Stimulated activated CD4-positive, alpha-beta T cell treated with anti-CD3 and anti-CD28 coated beads, Interleukin-1b, Interleukin-23, amount 100 ng/mL, for 1 hour (primary cell): ENCODE measurements around the gene ADAM11.

Experiments used
- DNase-seq, 2 donors: peaks; one replicate each; pipeline ENCODE4 v3.0.0-alpha.2; 2020; ENCODE audit warnings: low read depth in 2 of 2

Gene ADAM11

DNA sequence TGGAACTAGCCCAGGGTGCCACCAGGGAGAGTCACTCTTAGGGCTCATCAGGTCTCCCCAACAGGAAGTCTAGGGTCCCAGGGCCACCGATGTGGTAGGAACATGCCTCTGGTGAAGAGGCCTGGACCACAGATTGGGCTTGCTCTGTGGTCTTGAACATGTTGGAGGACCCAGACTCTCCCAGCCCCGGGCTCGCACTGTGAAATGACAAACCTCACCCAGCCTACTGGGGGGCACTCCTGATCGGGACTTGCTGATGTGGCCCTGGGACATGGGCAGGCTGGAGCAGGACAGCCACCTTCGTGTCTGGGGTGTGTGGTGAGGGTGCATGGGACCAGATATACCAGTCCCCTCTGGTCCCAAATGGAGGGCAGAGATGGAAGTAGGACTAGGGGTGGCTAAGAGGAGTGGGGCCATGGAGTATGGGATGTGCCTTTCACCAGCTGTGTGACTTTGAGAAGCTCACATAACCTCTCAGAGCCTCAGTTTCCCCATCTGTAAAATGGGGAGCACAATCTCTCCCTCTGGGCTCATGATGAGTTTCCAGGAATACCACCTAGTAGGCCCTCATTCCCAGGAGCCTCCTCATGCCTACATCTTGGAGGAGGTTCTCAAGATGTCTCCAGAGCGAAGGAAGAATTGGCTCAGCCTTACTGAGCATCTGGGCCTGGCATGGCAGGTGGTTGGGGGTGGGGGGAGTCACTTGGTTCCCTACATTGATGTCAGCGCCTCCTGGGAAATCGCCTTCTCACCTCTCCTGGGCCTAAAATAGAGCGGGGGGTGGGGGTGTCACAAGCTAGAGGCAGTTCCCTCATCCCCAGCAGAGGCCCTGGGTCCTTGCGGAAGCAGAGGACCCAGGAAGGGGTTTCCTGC is 1.5 kb upstream of the ADAM11 start:
- no peak for DNase-seq

DNA sequence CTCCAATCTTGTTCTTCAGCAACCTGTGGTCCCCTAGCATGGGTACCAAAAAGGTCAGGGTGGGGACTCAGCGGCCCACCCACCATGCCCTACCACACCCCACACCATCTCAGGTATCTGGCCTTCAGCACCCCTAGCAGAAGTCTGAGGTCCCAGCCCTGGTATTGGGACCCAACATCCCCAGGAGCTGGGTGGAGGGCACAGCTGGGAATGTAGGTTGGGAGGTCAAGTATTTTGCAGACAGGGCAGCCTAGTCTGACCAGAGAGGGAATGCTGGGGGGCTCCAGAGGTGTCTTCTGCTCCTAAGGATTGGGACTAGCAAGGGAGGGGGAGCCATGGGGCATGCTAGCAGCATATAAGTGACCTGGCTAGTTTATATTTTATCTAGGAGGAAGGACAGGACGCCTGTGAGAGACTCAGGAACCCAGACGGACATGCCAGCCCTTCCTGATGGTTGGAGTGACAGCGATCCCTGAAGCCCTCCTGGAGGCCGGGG is 822 bp upstream of the ADAM11 start:
- DNase-seq: no peak

DNA sequence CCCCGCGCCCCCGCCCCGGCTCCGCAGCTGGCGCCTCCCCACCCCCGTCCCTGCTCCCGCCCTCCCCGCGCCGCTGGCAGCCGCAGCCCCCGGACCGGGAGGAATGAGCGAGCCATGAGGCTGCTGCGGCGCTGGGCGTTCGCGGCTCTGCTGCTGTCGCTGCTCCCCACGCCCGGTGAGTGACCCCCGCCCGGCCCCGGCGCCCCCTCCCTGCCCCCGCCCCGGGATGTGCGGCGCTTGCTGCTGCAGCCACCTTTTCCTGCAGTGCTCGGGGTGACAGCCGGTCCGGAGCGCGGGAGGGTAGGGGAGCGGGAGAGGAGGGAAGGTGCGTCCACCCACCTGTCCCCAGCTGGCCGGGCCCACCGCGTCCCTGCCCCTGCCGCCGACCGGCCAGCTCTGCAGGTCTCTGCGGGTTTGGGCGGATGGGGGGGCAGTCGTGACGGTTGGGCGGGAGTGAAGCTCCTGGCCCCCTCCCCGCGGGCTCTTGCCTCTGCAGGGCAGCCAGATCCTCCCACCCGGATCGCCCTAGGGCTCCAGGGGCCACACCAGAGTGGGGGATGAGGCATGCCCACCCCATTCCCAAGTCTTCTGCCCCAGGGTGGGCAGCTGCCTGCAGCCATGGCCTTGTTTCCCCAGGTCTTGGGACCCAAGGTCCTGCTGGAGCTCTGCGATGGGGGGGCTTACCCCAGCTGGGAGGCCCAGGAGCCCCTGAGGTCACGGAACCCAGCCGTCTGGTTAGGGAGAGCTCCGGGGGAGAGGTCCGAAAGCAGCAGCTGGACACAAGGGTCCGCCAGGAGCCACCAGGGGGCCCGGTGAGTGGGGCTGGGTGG is 513 bp downstream of the ADAM11 start:
- no peak for DNase-seq

DNA sequence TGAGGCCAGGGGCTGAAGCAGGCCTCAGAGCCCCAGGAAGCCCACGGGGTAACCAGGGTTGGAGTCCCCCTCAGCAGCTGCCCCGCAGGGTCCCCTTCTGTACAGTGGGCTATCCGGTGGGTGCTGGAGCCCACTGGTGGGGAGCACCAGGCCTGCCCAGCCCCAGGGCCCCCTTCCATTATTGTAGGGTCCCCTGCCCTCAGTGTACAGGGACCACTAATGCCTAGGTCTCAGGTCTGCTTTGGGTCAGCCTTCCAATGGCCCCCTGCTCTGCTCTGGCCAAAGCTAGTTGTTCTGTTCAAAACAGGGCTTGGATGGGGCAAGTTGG is 1.1 kb downstream of the ADAM11 start:
- DNase-seq: no peak

DNA sequence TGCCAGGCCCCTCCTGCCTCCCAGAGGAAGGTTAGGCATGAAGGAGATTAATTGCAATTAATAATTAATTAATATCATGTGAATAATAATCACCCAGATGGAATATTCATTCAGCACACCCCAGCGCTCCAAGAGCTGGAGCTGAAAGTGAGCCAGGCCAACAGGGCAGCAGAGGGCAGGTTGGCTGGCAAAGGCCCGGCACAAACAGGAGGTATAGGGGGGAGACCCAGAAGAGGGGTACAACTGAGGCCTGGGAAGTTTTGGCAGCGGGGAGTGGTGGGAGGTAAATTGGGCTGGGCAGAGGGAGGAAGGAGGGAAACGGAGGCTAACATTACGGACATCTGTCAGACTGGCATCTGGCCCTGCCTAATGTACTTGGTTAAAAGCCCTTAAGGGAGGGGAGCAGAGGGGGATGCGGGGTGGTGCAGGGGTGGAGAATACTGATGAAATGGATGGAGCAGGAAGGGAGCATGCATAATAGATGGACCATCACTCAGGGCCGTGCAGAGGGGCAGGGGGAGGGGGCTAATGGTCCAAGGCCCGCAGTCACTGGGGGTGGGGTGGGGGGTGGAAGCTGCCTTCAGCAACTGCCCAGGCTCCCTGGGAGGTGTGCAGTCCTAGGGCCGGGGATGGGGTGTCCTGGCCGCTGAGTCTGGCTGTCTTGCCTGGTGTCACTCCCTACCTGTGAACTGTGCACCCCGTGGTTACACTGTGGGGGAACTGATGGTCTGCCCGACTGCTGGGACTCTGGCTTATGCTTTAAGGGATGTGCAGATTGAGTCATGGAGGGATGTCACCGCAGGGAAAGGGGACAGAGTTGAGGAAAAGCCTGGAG is 1.9 kb downstream of the ADAM11 start:
- no peak for DNase-seq

DNA sequence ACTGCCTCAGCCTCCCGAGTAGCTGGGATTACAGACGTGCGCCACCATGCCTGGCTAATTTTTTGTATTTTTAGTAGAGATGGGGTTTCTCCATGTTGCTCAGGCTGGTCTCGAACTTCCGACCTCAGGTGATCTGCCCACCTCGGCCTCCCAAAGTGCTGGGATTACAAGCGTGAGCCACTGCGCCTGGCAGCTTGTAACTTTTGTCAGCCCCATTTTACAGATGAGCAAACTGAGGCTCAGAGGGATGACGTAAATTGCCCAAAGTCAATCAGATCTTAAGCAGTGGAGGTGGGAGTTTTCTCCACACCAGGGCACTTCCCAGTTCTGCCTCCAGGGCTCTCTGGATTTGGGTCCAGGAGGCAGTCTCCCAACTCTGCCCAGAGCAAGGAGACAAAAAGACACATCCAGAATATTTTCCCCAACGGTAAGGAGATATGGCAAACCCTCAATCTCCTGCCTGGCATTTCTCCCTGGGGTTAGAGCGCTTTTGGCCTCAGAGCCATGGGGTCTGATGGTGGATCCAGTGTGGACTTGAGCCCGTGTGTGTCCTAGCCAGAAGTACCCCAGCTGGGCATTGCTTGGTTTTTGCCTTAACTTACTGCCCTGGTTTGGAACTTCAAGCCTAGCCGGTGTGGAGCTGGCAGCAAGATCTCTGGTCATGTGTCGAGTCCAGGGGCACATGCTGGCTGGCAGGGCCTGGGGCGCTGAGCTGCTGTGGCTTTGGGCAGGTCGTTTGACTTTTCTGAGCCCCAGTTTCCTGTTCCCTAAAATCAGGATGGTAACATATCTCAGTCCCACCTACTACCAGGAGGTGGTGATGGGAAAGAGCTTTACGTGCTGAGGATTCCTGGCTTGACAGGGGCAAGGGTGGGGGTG is 3.4 kb downstream of the ADAM11 start:
- DNase-seq: no peak

DNA sequence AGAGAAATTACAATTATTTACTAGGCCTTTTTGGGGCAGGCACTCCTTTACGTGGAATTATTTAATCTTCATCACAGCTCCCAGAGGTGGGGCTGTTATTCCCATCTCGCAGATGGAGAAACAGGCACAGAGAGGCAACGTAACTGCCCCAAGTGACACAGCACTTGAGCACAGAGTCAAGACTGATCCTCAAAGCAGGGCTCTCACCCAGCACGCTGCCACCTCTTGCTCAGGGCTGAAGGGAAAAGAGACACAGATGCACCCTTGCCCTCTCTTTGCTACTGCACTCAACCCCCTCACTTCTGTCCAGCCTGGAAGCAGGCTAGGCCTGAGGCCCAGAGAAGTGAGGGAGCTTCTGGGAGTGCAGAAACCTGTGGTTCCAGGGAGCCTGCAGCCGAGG is 4.4 kb downstream of the ADAM11 start:
- no peak for DNase-seq

DNA sequence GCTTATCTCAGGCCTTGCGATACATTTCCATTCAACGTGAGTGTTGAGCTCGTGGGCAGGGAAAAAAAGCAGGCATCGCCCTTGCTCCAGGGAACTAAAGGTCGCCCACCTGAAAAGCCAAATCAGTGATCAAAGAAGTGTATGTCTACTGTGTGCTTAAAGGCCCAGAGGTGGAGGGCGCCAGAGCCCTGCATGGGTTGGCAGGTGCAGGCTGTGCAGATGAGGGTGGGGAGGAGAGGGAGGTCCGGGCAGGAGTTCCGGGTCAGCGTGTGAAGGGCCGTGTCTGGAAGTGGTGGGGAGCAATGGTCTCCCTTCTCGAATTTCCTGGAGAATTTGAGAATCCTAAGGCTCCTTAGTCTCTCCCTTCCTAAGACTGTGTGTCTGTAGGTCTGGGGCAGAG is 7.2 kb downstream of the ADAM11 start:
- no peak for DNase-seq

DNA sequence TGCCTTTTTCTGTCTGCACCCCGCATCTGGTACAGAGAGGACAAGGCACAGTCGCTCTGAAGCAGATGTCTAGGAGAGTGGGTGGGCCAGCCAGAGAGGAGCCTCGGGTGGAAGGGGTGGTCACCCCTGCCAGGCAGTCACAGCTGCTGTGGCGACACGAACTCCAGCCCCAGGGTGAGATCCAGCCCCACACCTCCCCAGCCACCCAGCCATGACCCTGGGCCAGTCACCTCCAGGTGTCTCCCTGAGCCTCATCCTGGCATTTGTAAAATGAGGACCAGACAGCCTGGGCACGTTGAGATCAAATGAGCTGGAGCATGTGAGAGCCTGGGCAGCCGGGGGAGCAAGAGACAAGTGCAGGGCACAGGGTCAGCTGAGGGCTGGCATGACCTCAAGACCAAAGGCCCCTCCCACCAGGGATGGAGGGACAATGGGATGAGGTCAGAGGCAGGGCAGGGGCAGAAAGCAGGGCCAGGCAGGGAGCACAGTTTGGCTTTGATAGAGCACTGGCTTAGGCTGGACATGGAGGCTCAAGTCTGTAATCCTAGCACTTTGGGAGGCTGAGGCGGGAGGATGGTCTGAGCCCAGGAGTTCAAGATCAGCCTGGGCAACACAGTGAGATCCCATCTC is 7.7 kb downstream of the ADAM11 start:
- DNase-seq: no peak

DNA sequence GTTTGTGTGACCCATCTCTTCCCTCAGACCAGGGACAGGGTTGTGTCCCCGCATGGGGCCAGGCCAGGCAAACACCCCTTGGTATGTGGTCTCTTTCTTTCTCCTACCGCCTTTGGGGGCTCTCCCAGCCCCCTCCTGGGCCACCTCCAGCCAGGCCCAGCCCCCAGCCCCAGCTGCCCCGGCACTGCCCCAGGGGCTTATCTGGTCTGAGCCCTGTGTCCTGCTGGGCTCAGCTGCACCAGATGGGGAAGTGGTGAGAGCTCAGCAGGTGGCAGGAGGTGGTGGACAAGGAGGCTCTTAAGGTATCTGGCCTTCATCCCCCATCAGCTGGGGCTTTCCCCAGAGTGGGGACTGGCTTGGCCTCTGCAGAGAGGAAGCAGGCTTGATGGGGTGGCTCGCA is 8.7 kb downstream of the ADAM11 start:
- no peak for DNase-seq

DNA sequence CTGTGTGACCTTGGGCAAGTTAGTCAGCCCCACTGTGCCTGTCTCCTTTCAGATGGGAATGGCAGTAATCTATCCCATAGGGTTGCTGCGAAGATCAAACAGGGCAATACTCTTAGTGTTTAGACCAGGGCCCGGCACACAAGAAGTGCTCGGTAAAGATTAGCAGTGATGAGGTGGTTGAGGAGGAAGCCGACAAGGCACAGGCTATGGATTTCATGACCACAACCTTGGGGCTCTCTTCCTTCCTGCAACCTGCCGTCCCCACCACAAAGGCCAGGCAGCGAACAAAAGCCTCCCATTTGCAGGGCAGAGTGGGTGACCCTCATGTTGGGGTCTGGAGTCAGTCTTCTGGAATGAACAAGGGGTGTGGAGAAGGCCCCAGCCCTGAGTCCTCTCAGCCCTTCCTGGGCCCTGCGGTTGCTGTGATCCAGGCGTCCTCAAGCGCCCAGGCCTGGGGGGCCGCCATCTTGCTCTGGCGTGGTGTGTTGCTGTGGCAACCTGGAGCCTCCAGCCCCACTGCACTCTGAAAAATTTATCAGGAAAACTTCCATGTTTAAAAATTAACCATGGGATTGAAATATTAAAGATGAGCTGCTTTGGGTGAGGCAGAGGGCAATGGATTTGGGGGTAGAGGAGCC is 9.8 kb downstream of the ADAM11 start:
- no peak for DNase-seq

DNA sequence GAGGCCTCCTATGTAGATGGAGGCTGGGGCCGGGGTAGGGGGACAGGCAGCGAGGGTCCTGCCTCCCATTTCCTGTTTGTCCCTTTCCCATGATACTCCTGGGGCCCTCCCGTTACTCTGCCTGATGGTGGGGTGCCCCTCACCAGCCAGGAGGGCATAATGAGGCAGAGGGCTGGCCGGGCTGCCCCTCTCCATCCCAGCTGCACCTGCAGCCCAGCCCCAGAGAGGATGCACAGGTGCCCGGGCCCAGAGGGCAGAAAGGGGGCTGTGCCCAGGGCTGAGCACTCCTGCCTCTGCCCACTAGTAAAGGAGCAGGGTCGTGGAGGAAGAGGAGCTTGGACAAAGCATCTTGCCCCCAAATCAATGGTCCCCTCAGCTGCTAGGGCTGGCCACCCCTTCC is 10.4 kb downstream of the ADAM11 start:
- DNase-seq: no peak

DNA sequence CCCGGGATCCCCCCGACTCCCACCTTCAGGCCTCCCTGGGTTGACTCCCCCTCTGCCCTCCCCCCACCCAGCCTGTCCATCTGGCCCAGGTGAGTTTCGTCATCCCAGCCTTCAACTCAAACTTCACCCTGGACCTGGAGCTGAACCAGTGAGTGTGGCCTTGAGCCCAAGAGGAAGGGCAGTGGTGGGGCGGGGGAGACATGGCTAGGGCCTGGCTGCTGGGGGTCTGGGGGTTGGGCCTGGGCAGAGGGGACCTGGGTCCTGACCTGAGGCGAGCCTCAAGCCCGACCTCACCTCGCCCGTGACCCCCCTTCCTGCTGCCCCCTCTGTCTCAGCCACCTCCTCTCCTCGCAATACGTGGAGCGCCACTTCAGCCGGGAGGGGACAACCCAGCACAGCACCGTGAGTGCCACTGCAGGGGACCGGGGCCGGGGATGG is 10.9 kb downstream of the ADAM11 start:
- no peak for DNase-seq

DNA sequence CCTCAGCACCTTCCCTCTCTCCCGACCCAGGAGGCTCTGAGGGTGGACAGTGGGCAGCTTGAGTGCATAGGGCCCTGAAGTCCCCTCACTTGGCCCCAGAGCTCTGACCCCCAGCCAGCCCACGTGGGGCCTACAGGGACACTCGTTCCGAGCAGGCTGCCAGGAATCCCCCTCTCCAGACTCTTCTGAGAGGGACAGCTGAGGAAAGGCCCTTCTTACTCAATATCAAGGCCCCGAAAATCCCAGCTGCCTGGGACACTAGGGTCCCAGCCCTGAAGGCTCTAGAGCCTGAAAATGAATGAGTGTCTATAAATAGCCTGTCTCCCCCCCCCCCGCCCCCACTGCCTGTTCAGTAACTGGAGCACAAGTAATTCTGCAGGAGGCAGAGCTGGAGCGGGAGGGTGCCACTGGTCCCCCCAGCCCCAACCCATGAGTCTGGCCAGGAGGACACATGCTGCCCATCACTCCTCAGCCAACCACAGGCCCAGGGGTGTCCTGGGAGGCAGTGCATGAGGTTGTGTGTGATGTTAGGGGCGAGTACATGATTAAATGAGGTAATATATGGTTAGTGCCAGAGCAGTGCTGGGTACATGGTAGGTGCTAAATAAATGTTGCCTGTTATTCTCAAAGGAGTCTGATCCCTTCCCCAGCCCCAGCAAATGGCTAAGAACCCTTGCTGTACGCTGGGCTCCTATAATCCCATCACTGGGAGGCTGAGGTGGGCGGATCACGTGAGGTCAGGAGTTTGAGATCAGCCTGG is 11.6 kb downstream of the ADAM11 start:
- DNase-seq: no peak

DNA sequence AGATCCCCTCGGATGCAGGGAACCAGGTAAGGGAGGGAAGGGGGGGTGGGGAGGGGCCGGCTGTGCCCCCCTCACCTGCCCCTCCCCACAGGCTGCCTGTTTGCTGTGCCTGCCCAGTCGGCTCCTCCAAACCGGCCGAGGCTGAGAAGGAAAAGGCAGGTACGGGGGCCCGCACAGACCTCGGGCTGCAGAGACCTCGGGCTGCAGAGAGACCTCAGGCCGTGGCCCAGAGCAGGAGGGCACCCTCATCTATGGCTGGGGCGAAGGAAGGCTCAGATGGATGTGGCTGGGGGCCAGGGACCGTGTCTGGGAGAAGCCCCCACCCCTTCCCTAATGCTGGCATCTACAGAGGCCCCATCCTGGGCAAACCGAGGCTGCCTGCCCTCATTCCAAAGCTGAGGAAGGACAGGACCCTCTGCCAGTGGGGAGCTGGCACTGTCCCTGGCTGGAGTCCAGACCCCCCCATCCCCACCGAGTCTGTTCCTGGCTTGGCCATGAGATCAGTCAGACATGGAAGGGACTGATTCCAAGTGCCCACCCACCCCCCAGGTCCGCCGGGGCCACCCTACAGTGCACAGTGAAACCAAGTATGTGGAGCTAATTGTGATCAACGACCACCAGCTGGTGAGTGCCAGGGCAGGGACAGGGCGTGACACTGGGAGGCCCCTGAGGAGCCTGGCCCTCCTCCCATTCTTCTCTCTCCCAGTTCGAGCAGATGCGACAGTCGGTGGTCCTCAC is 13.7 kb downstream of the ADAM11 start:
- no peak for DNase-seq

DNA sequence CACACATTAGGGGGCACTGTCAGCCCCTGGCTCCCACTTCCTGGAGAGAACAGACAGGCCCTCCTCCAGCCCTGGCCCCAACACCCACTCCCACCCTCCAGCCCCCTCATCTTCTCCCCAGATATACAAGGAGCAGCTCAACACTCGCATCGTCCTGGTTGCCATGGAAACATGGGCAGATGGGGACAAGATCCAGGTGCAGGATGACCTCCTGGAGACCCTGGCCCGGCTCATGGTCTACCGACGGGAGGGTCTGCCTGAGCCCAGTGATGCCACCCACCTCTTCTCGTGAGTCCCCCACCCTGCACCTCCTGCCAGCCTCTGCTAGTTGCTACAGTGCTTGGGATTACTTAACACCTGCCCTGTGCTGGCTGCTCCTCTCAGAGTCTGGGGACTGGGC is 14.4 kb downstream of the ADAM11 start:
- no peak for DNase-seq

DNA sequence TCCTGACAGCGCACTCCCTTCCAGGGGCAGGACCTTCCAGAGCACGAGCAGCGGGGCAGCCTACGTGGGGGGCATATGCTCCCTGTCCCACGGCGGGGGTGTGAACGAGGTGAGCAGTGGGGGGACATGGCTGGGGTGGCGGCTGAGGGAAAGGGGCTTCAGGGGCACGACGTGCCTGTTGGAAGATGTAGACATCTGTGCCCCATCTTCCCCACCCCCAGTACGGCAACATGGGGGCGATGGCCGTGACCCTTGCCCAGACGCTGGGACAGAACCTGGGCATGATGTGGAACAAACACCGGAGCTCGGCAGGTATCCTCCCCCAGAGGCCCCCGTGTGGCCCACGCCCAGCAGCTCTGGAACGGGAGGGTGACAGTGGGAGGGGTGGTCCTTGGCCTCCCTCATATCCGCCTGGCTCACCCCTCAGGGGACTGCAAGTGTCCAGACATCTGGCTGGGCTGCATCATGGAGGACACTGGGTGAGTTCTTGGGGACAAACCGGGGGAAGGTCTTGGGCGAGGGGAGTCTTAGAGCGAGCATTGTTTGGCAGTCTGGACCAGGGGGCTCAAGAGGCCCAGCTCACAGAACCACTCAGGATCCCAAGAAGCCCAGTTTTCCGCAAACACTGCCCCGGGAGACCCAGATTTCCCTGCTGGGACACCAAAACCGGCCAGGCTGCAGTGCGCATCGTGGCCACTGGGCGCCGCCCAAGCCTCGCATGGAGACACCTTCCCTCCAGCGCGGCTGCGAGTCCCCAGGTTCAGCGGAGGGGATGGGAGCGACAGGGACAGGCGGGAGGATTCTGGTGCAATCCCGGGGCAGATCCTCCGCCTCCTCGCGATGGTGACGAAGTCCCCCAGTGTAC is 15.7 kb downstream of the ADAM11 start:
- peak; percentile 56 to 88 for DNase-seq
